Dermis blood vessel endothelial cell (primary cell): ENCODE data around the gene CHID1. TPM values are rescaled to one million over a fixed set of nuclear protein-coding genes. Genes with fewer than 3 reads are reported as not detected.
A peak's percentile ranks its signal among the peaks of the same experiment; 100 is the strongest.

Experiments used
- DNase-seq: peaks from one replicate; pipeline ENCODE4 v3.0.0; 2010
- total RNA-seq: library from RNA; depleted of rRNA; stranded (reverse); fragments of >200 nt; gene quantifications from 2 replicates; pipeline ENCODE4 v1.2.3, GENCODE V29; 2014

CHID1 gene
- total RNA-seq, 1 donor from 2014 or later: 38.1 TPM

GRCh38 chr11:833849-834311, 76.7 kb downstream of the CHID1 start:
- DNase-seq: no peak

DNA sequence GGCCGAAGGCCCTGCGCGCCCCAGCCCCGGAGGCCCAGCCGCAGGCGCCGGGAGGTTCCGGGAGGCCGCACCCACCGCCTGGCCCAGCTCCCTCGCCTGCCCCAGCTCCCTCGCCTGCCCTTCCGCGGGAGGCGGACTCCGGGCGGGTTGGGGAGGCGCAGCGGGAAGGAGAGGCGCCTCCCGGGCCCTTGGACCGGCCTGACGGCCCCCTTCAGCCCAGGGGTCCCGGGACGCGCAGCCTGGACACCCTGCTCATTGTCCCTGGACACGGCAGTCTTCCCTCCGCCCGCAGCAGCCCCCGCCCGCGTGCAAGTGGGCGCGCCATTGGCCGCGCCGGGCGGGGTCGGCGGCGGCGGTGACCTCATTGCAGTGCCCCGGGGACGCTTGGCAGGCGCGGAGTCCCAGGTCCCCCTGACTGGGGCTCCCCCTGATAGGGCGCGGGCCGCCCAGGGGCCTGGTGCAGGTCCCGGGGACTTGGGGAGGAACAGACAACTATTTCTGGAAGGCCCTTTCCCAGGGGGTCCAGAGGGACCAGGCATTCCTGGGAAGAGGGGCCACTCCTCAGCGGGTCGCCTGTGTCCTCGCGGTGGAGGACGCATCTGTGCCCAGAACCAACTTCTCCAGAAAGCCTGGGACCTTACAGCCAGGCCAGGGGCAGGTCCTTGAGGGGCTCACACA, 77.4 kb downstream of the CHID1 start:
- DNase-seq: peak; percentile 61

DNA sequence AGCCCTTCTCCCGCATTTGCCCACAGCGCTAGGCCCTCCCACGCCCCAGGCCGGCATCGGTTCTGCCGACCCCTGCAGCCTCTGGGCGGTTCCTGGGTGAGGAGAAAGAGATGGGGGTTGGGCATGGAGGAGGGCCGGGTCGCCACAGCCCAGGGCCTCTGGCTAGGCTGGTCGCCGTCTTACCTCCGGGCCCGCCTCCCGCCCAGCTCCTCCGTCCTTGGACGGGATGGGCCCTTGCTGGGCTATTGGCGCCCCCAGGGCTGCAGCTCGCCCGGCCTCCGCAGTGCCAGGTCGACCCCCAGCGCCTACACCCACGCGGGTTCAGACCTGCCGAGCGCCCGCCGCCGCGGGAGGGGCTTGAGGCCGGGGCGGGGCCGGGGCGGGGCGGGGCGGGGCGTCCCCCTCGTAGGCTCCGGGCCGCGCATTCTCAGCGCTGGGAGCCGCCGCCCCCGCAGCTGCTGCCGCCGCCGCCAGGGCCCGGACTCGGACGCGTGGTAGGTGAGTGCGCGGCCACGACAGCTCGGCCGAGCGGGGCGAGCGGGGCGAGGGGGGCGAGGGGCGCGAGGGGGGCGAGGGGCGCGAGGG, 78.0 kb downstream of the CHID1 start, which contains the start of gene CD151:
CD151 (plus strand) TSS at position 424 of the 585 bp plus-strand sequence. CDS start 3,118 bp downstream, outside the sequence.
- DNase-seq: peak; percentile 69

GRCh38 chr11:831961-832528, 78.6 kb downstream of the CHID1 start:
- DNase-seq: no peak

DNA sequence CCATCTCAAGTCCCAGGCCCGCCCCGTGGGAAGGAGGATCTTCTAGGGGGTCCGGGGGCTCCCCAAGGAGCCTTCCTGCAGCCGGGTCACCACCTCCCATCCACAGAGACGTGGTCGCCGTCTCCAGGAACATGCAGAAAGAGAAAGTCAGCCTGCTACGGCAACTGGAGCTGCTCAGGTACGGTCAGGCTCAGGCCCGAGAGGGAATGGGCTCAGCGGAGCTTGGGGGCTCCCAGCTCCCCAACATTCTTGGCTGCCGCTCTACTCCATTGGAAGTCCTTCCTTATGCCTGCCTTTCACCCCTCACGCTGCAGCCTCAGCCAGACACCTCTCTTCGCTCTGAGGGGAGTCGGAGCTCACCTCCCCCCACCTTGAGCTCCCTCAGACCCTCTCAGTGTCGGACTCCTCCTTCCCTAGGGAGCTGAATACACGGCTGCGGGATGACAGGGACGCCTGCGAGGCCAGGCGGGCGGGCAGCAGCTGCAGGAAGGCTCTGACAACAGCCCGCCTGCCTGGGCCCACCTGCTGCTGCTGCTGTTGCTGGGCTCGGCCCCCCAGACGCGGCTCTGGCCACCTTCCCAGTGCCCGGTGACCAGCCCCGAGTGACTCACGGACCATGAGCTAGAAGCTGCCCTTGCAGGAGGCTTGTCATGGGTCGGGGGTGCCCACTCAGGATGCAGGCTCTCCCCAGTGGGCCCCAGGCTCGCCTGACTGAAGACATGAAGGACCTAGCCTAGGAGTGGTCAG, 79.3 kb downstream of the CHID1 start:
- DNase-seq: peak; percentile 69

DNA sequence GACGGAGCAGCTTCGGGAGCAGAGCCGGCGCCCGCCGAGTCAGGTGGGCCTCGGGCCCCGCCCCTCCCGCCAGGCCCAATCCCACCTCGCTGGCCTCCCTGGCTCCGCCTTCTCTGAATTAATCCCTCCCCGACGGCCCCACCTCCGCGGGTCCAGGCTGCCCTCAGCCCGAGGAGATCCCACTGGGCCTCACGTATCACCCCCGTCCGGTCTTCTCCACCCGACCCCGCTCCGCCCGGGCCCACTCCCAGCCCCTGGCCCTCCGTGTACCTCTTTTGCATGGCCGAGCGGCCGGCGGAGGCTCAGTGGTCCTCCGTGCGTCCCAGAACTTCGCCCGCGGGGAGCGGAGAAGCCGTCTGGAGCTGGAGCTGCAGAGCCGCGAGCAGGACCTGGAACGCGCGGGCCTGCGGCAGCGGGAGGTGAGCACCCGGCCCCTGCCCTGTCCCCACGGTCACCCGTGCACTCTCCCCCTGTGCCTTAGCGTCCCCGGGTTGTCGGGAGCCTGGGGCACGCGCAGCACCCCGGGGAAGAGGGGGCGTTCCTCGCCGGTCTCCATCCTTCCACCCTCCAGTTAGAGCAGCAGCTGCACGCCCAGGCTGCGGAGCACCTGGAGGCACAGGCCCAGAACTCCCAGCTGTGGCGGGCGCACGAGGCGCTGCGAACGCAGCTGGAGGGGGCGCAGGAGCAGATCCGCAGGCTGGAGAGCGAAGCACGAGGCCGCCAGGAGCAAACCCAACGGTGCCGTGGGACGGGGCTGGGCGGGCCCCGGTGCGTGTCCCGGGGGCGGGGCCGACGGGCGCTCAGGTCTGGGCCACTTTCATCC, 80.1 kb downstream of the CHID1 start:
- peak; percentile 82 for DNase-seq

- DNase-seq: no peak
Measured at GRCh38 chr11:829847-830294, 80.7 kb downstream of the CHID1 start.

DNA sequence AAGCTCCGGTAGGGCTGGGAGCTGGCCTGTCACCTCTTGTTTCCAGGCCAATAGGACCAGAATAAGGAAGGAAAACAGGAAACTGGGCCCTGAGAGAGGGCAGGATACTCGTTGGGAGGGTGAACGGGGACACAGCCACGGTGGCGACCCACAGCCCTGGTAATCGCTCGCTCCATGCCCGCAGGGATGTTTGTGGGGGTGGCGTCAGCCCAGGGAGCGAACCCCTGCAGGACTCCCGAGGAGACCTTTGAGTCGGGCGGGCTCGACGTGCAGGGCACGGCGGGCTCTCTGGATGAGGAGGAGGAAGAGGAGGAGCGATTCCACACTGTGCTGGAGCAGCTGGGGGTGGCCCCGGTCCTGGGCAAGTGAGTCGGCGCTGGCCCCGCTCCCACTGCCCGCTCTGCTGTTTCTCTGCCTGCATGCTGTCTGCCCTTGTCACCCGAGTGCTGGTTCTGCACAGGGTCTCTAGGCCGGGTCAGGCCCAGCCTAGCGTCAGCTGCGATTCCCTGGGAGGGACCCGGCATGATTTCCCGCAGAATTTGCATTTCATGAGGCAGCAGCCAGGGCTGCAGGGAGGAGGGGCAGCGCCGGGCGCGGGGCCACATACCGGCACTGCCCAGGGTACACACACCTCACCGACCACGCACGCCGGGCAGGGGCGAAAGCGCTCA, 81.3 kb downstream of the CHID1 start:
- peak; percentile 82 for DNase-seq

GRCh38 chr11:828506-829175, 82.0 kb downstream of the CHID1 start:
- DNase-seq: no peak

GRCh38 chr11:827897-828192, 82.8 kb downstream of the CHID1 start, which contains the start of gene CRACR2B:
CRACR2B (plus strand) TSS chr11:827919; CDS start chr11:828608, 689 bp downstream.
- DNase-seq: no peak

GRCh38 chr11:827146-827896, 83.3 kb downstream of the CHID1 start:
- no peak for DNase-seq

DNA sequence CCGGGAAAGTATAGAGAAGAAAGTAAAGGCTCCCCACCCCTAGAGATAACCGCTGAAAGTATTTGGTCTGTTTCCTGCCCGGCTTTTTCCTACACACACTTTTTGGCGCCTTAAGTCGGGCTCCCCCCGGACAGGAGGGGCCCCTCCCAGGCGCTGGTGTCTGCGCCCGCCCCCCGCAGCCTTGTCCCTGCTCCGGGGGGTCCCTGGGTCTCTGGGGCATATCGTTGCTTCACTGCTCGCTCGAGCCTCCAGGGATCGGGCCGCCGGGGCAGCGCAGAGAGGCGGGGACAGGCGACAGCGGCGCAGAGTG, 83.8 kb downstream of the CHID1 start:
- no peak for DNase-seq

DNA sequence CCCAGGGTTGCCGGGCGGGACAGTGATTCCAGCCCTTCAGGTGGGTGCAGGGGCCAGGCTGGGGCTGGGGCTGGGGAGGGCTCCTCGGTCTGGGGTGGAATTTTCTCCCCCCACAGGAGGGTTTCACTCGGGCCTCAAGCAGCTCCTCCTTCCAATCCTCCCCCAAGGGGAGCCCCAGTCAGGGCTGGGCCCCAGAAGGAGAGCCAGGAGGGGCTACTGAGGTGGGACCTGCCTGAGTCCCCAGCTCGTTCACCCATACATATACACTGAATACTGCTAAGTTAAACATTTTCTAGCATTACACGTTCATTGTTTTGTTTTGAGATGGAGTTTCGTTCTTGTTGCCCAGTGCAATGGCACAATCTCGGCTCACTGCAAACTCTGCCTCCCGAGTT, 84.4 kb downstream of the CHID1 start:
- DNase-seq: no peak

DNA sequence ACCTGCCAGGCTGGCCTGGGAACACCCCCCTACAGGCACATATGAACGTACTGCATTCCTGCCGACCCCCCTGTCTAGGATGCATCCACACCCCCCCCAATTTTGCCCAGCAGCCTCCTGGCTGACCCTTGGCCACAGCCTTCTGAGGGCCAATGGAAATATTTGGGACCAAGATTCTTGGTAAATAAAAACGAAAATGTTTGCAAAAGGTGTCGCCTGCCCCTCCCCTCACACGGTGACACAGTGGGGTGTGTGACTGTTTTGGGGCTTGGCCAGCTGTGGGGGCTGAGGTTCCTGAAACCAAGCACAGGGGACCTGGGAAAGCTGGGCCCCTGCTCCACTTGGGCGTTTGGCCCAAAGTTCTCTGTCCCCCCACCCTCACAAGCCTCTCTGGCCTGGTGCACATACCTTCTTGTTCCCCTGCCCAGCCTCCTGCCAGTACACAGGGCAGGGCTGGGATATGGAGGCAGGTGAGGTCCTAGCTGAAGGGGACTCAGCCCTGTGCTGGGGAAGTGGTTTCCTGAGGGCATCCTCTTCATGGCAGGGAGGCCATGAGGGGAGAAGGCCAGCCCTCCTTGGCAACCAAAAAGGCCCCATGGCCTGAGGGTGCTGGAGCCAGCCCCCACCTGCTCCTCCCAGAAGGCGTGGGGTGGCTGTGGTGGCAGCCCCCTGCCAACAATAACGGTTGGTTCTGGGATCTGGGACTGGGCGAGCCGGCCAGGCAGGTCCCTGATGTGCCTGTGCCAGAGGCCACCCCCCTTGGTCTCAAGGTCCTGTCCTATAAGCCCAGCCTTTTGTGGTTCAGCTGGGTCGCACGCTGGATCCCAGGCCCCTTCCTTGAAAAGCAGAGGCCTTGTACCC, 85.0 kb downstream of the CHID1 start:
- DNase-seq: no peak

DNA sequence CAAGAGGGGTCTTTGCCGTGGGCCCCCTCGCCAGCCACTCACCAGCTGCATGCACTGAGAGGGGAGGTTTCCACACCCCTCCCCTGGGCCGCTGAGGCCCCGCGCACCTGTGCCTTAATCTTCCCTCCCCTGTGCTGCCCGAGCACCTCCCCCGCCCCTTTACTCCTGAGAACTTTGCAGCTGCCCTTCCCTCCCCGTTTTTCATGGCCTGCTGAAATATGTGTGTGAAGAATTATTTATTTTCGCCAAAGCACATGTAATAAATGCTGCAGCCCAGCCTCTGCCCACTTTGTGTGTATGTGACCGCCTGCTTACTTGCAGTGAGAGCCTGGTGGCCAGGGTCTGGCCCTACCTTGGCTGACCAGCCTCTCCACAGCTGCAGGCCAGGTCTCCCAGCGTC, 85.7 kb downstream of the CHID1 start:
- DNase-seq: no peak

- DNase-seq: no peak
Measured at GRCh38 chr11:824292-824880, 86.2 kb downstream of the CHID1 start.

DNA sequence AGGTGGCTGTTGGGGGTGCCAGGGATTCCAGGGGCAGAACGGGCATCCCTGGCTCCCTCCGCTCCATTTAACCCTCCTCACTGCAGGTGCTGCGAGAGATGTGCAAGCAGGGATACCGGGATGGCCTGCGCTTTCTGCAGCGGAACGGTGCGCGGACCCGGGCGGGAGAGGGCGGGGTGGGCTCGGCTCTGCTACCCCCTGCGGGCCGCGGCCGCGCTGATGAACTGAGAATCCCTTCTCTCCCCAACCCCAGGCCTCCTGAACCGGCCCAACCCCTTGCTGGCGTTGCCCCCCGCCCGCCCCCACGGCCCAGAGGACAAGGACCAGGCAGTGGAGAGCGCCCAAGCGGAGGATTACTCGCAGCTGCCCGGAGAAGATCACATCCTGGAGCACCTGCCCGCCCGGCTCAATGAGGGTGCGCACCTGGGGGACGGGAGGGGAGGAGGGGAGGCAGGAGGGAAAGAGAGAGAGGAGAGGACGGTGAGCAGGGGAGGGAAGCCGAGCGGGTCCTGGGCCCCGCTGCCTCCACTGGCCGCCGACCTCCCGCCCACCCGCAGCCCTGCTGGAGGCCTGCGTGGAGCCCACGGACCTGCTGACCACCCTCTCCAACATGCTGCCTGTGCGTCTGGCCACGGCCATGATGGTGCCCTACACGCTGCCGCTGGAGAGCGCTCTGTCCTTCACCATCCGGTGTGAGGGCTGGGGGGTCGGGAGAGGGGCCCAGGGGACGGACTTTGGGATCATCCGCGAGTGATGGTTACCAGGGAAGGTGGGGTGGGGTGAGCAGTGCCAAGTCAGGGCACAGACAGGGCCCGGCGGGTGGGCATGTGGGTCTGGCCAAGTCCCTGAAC, 86.9 kb downstream of the CHID1 start:
- DNase-seq: no peak
